ENCODE results near the gene RBFOX2.
"Not testable (repeated sequence)": the region's sequence is repeated elsewhere in the genome, so short reads cannot be mapped to it uniquely, and the experiment has no call there.

The RBFOX2 gene

DNA sequence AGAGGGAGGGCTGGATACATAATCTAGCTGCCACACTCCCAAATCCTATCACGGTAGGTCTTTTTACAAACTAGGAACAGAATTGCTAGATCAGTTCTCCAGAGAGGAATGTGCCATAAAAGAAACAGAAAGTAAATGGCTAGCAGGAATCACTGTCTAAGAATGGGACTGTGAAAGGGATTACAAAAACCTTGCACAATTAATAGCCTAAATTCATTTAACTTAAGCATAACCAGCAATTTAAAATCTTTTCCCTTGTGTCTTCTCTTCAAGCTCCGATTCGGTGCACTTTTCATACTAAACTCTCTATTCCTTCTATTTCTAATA lies 275.8 kb downstream of the RBFOX2 start:
- FAIRE-seq = no peak

DNA sequence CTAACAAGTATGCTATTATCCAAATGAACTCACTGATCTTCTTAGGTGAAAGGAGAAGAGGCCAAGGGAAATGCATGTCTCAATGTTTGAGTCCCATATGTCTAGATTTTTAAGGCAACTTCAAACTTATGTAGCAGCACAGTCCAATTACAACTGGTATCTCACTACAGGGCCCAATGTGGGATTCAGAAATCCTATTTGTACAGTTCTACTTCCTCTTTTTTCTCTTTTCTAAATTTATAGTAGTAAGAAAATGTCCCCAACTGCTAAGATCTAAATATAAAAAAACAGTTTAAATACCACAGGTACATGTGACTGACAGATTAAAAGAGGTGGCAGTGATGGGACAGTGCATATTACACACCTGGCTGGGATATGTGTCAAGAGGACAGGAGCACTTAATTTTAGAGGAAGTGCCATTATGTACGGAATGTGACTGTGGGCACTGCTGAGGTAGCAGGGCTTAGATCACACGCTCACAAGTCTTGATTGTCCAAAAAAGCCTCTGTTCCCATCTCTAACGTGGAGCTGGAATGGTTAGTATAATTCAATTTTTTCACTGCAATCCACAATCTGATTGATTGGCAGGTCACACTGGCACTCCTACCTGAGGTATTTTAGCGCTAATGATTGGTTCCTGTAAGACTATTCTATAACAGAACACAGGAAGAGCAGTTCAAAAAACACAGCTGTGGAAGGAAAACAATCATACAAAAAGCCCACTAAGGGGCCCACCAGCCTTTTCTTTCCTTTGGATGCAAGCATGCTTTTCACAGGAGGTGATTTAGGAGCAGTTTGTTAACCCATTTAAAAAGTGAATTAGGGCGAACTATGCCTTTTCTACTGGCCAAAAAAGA lies 276.4 kb downstream of the RBFOX2 start:
- FAIRE-seq = no peak

DNA sequence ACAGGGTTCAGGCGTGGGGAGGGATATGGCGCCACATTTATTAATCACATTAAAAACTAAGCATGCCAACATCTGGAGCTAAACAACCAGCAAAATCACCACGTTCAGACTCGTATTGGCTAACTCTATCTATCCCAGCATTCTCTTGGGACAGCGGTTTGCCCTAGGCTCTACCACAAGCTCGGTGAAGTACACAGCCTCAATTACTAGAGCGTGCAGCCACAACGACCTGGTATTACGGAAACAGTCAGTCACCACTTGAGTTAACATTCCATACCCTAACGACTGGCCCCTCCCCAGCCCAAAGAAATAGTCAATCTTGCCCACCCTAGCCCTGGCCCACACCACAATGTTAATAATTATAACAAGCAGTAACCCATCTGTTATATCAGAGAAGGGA lies 278.8 kb downstream of the RBFOX2 start:
- FAIRE-seq = no peak

DNA sequence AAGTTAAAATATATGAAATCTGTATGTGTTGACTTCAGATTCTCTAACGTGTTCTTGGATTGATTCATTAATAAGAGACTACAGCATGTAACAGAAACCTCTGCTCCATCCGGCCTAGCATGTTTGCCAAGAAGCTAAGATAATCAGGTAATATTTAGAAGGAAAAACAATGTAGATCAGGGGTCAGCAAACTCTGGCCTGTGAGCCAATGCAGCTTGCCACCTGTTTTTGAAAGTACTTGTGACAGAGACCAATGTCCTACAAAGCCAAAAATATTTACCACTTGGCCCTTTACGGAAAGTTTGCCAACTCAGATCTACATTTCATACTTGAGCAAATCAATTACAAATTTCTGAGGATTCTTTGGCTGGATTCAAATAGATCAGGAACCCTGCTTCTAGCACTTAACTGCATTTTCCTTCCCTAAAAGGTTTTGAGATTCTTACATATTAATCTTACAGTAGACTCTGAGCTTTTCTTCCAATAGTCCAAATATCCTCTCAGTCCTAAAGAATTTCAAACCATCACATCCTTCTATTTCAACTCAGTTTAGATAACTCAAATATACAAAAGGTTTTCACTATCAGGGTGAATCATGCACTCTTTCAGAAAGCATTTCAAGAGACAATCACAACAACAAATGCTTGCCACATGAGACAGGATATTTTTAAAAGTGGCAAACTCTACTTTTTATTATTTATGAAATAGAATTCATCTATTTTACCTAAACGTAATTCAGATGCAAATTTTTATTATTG lies 281.5 kb downstream of the RBFOX2 start:
- FAIRE-seq = no peak

DNA sequence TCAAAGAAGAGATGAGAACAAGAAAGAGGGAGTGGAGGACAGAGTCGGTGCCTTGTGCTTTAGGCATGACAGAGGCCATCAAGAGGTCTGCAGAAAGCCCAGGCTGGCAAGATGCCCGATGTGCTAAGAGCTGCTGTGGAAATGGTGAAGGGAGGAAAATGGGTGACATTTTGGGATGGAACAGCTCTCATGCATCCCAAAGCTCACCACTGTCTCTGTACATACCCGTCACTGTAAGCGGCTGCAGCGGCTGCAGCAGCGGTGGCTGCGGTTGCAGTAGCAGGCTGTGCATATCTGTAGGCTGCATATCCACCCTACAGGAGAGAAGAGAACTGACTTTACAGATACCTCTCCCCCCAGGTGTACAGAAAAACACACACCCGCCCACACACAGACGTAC lies 282.4 kb downstream of the RBFOX2 start:
- FAIRE-seq = no peak

DNA sequence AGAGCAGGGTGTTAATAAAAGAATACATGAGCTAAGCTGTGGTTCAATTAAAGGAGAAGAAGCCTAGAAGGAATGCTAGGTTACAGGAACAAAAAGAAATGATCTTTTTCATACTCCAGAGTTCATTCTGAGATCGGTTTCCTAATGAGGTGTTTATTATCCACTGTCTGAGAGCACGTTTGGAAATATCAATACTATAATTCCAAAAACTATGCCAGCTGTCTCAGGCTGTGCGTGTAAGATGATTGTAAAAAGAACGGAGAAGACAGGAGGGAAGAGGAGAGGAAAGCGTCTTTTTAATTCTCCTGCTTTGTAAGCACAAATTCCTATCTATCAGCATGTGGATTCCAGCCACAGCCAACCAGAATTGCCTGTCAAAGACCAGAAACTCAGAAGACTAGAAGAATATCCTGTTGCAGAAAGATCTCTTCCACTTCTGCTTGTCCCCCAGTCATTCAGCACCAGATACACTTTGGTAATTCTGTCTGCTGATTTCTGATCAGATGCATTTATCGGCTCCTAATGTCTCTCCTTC lies 285.2 kb downstream of the RBFOX2 start:
- FAIRE-seq = no peak

DNA sequence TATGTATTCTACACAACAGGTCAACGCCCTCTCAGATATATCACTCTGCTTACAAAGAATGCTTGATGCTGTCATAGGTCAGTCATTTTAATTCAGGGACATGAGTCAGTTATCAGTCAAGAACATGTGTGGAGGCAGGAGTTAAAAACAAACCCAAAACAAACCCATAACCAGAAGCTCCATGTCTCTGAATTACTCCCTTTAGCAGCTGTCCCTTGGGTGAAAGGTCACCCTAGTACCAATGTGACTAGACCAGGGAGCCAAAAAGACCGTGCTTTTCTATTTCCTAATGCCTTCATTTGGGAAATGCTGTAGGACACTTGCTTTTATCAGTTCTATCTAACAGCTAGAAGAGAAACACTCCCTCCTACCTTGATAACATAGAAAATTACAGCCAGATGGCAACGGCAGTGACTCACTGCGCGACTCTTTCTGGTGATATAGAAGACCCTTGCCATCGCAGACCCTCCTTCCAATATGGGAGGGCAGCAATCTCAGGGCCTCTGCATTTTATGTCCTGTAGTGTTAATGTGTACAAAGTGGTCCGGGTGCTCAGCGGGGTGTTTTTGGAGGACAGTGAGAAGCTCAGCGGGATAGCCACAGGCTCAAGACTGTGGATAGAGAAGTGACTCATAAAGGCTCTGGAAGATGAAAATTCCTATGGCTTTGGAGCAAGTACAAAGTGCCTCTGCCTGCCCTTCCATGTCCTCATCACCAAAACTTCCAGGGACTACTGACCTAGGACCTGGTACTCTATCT lies 286.1 kb downstream of the RBFOX2 start:
- no peak for FAIRE-seq

DNA sequence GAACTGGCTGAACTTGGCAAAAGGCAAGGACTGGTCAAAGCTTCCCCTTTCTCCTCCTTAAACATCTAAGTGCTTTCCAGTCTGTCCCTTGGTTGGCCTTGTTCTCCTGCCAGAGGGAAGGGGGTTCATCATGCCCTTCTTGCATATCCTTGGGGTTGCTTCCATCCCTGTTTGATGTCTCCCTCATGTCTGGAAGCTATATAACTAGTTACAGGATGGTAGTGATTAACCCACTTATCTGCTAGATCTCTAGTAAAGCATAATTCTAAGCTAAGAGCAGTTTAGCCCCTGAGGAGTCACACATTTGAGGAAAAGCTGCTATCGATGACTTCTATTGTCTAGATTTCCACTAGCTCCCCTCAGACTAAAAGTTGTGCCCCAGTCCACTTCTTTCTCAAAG lies 288.0 kb downstream of the RBFOX2 start:
- no peak for FAIRE-seq

DNA sequence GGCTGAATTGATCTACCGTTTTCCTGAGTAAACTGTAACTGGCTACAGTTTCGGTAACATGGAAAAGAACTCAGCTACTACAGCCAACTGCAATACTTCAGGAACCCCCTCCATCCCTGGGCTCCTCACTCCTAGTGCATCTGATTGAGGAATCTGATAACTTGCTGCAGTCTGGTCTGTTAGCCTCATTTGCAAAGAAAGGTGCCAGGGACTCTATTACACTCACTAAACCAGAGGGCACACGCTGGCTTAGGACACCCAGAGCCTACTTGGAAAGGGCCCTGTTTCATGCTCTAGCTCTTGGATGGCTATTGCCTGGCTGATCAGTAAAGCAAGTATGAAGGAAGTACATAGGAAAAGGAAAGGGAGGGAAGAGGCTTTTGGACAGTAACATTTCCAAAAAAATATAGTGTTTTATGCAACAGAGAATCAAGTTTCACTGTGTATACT lies 288.7 kb downstream of the RBFOX2 start:
- FAIRE-seq = no peak

DNA sequence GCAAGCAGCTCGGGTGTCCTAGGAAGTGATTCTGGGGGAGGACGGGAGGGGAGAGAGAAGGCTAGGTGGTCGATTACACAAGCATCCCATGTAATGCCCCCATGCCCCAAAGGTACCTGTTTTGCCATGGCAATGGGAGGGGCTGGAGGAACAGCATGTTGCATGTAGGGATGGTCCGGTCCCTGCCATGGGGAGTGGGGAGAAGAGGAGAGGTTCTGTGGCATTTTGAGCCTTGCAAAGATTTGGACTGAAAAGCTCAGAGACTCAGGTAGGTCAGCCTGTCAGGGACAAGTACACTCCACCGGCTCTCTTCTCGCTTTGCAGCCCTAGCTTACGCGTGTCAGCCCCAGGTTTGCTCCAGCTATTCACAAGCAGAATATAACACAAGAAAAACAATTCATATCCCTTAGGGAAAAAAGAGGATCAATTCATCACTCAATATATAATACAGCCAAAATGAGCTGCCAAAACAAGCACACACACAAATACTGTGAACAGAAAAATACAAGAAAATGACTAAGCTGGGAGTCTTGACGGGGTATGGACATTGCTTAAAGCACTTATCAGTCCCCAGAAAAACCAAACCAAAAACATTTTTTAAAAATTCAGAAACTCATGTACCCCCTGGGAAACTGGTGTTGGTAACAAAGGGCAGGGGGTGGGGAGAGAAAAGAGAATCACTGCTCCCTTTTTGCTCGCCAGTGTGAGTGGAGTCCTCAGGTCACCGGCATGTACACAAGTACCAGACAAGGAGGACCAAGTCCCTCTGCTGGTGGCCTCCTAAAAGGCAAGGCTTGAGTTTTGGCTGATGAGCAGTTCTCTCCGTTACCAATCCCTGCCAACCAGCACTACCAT lies 289.3 kb downstream of the RBFOX2 start:
- no peak for FAIRE-seq

DNA sequence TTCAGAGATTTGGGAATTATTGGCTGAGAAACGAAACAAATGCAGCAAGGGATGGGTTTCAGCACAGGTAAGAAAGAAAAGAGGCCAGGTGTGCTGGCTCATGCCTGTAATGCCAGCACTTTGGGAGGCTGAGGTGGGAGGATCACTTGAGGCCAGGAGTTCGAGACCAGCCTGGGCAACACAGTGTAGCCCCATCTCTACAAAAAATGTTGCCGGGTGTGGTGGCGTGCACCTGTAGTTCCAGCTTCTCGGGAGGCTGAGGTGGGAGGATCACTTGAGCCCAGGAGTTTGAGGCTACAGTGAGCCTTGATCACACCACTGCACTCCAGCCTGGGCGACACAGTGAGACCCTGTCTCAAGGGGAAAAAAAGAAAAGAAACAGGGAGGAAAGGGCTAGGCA lies 290.7 kb downstream of the RBFOX2 start:
- FAIRE-seq = not testable (repeated sequence)

DNA sequence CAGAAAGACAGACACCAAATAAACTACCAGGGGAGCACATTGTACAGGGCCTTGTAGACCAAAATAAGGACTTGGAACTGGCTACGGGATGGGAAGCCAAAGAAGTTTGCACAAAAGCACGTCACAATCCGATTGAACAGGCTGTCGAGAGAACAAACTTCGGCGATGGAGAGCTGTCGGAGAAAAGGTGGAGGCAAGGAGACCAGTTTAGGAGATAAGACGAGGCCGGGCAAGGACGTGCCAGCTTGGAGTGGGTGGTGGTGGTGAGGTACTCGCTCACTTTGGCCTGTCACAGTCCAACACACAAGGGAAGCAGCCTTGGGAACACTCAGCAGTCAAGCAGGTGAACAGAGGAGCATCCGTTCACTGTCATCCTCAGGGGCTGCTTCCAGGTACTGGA lies 291.9 kb downstream of the RBFOX2 start:
- FAIRE-seq = no peak

DNA sequence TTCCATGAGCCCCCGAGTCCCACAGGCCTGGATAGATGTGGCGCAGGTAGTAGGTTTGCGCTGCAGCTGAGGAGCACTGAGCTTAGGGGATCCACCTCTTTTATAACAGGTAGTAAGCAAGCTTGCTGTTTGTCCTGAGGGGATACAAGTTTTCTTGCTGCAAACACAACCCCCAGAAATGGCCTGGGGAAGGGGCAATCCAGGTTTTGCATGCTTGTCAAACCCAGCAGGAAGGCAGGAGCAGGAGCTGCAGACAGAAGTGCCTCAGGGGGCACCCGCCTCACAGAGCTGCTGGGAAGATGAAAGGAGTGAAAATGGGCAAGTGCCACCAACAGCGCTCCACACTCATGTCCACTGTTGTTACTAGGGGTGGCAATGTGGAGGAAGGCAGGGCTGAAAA lies 292.5 kb downstream of the RBFOX2 start:
- no peak for FAIRE-seq

DNA sequence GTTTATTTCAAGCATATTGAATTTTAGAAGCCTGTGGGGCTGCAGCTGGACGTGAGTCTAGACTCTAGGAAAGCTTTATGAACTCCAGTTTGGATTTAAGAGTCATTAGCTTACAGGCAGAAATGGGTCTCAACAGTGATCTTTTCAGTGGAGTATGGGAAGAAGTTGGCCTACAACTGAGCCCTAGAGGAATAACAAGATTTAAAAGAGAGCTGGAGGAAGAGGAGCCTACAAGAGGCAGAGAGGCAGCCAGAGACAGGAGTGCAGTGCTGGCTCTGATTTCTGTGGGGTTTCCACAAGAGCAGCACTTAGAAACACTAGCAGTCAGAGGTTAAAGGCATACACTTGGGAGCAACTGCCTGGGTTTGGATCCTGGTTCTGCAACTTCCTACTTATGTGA lies 293.1 kb downstream of the RBFOX2 start:
- FAIRE-seq = no peak

DNA sequence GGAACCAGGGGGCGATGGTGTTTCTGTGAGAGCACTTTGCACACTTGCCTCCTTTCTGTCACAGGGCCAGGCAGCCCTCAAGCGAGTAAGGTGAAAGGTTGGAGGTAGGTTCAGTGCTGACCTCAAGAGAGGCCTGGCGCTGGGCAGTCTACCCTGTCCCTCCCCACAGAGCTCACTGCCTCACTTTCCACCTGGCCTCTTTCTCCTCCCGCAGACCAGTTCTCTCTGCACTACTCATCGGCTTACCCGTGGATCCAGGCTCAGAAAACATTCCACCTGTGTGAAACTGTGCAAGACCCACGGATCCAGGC lies 294.2 kb downstream of the RBFOX2 start:
- no peak for FAIRE-seq

DNA sequence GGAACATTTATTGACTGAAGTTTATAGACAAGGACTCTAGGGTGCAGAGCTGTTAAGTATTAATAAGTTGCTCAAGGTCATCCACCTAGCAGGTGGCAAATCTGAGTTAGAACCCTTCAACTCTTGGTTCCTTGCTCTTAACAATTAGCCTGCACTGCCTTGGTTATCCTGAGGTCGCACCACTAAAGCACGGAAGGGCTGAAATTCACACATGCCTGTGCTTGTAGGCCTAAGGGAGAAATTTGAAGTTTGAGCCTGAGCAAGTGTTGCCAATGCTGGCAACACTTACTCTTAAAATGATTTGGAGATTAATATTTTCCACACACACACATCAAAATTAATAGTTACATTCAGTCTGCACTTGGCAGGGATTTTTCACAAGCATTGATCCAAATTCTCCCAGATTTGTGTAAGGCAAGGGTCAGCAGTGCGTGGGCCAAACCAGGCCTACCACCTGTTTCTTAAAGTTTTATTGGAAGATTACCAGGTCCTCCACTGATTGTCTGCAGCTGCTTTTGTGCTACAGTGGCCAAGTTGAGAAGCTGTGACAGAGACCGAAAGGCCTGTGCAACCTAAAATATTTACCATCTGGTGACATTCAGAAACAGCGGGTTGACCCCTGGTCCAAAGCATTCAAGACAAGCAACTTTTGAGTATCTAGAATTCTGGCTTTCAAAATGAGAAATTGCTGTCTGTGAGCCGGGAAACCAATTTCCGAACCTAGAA lies 294.7 kb downstream of the RBFOX2 start:
- FAIRE-seq = no peak

DNA sequence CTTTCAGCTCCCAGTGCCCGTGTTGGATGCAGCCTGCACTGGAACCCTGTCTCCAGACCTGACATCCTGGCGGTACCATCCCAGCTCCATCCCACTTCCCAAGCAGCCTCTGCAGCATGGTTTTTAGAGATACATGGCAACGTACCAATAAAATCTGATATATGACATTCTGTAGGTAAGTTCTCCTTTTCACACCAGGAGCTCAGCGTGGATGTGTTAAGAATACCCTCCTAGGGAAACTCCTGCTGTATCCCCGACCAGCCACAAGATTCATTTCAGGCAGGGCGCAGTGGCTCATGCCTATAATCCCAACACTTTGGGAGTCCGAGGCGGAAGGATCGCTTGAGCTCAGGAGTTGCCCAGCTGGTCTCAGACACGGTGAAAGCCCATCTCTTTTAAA lies 295.6 kb downstream of the RBFOX2 start:
- FAIRE-seq = no peak

DNA sequence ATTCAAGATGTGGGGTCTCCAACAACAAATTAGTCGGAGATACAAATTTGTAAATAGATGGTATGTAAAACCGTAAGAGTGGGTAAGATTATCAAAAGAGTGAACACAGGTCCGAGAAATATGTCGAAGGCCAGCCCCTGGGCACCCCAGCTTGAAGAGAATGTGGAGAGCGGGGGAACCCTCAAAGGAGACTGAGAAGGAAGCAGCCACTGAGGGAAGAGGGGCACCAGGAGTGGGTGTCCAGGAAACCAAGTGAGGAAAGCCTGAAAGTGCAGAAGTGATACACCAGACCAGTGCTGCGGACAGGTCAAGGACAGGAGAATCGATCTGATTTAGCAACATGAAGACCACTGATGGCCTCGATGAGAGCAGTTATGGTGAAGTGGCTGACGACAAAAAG lies 296.5 kb downstream of the RBFOX2 start:
- no peak for FAIRE-seq

DNA sequence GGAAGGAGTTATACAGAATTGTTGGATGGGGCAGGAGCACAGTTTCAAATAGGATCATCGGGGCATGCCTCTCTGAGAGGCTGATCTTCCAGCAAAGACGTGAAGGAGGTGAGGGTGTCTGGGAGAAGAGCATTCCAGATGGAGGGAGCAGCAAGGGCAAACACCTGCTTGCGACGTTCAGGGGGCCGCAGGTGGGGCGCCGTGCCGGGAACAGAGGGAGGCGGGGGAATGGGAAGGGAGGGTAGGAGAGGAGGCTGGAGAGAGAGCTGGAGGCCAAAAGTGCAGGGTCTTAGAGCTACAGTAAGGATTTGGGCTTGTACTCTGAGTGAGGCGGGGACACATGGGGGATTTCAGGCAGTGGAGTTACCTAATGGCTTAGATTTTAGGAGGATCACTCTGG lies 297.3 kb downstream of the RBFOX2 start:
- FAIRE-seq = no peak

DNA sequence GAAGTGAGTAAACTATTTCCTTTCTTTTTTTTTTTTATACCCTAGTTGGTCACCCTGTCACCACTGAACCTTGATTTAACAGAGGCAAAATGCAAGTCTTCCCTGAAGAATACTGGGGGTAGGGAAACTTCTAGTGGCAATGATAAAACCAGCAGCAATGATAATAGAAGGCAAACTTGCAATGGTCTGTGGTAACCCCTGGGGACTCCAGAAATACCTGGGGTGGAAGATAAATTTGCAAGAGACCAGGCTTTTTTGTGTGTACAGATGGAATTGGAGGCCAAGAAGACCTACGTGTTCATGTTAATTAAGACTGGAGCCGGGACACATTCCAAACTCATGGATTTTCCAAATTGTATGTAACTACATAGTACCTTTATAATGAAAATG lies 299.3 kb downstream of the RBFOX2 start:
- FAIRE-seq = no peak

DNA sequence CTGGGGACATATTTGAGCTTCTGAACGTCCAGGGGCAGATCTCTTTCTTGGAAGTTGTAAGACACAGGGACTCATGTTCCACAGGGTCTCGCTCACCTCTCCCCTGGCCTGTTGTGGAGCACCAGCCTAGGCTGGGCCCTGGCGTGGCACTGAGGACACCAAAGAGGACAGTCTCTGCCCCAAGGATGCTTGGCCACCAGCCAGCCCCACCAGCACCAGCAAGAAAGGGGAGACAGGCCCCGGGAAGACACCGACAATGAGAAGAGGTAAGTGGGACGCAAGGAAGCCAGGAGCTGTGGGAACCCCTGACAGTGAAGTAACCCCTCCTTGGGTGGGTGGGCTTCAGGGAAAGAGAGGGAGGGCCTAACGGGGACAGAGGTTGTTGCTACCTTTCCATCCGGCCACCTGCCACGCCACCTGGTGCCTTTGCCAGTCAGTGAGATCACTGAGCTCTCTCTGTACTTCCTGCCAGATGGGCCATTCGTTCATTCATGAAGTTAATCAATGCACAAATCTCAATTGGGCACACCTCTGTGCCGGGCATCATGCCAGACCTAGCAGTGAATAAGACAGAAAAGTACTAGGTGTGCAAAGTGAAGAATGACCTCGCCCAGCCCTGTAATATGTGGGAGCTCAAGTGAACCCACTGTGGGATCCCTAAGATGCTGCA lies 299.9 kb downstream of the RBFOX2 start:
- no peak for FAIRE-seq

Data from A204.1 (cell line).